Measurements from ENCODE around the gene LAMB3. TPM values are rescaled to one million over a fixed set of nuclear protein-coding genes. Genes with fewer than 3 reads are reported as not detected.
A peak's percentile ranks its signal among the peaks of the same experiment; 100 is the strongest.

The LAMB3 gene
- total RNA-seq, 1 experiment from 2014 or later = 70.2 TPM

DNA sequence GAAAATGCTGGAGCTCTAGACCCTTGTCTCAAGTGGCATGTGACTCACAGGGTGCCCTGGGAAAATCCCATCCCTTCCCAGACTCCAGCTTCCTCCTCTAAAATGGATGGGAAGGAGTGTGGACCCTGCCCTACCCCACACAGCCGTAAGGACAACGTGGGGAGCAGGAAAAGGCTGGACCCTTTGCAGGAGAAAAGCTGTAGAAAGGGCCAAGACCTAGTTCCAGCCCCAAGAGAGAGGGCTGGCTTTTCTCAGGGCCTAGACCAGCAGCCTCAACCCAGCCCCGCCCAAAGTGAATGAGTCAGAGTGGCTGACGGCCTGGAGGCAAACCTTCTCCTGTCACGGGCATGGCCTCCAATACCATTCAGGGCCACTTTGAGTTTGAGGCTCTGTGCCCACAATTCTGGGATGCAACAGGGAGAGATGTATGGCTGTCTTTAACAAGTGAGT lies 1.1 kb downstream of the LAMB3 start:
- no TSS peak for BruUV-seq (replicated peaks)
- H3K27me3 ChIP-seq (ENCODE audit: insufficient read depth, low read length) = no peaks in the 10 kb centered on the region
- RAD21 ChIA-PET (ENCODE audit: low non-redundant PET in 1 of 2, low total read pairs in 2 of 2, uncharacterized antibody in 2 of 2, unreplicated experiment in 2 of 2) = no interaction called here
- H3K79me2 ChIP-seq (ENCODE audit: insufficient read depth, low read length) = 0 out of 2 replicates have a peak, but pooled peaks cover 6% of the 10 kb centered on the region
- H3K4me3 ChIP-seq (replicated peaks in 1 of 2; ENCODE audit: low read depth in 1 of 2, low read length in 2 of 2) = peak overlapping the region; percentile 46 to 57
- POLR2A ChIA-PET = no interaction called here
- H3K27ac ChIP-seq (ENCODE audit: low read depth, low read length) = peak overlapping the region; percentile 46
- H3K4me2 ChIP-seq (ENCODE audit: low read length) = peak overlapping the region; percentile 88
- no peaks in the 10 kb centered on the region for H3K9me2 ChIP-seq (ENCODE audit: insufficient read depth)
- H2AFZ ChIP-seq (ENCODE audit: low read depth, low read length, poor library complexity, severe bottlenecking) = no peak overlapping the region
- DNase-seq (ENCODE audit: low read depth, low spot score) = peak; percentile 67
- peaks cover 0 to 3% of the 10 kb centered on the region in 2 experiments; a peak in 1 of 4 replicates for H3K36me3 ChIP-seq (ENCODE audit: control insufficient read depth in 1 of 2, insufficient read depth in 2 of 2, low read length in 2 of 2)
- no peaks in the 10 kb centered on the region for H4K20me1 ChIP-seq (ENCODE audit: insufficient read depth)
- H3K9me3 ChIP-seq (ENCODE audit: control insufficient read depth in 1 of 2, insufficient read depth in 1 of 2, low read depth in 1 of 2, low read length in 2 of 2) = no peaks in the 10 kb centered on the region
- intact Hi-C loops (cut with micrococcal nuclease) = no loop called here
- TF ChIP-seq ELF1 (IDR thresholded peaks at IDR 0.05; ENCODE audit: borderline replicate concordance, low read depth) (no peak), RAD21 (IDR thresholded peaks at IDR 0.05; ENCODE audit: low read depth) (no peak), YY1 (IDR thresholded peaks at IDR 0.05; ENCODE audit: extremely low read depth, insufficient replicate concordance, low read depth, low read length) (peak; percentile 57), CBX3 (IDR thresholded peaks at IDR 0.05; ENCODE audit: low read depth) (no peak), ZFX (IDR thresholded peaks at IDR 0.05) (0 out of 2 replicates have a peak, but pooled peaks have one; percentile 2), SP1 (IDR thresholded peaks at IDR 0.05; ENCODE audit: low read depth) (no peak), SIN3A (IDR thresholded peaks at IDR 0.05; ENCODE audit: low read depth) (no peak), SRF (IDR thresholded peaks at IDR 0.05; ENCODE audit: low read depth) (no peak), POLR2AphosphoS5 (IDR thresholded peaks at IDR 0.05; ENCODE audit: low read depth, low read length) (peak; percentile 52; the same call in 1 of the 2 replicates)
- TF ChIP-seq, protein P1, sequence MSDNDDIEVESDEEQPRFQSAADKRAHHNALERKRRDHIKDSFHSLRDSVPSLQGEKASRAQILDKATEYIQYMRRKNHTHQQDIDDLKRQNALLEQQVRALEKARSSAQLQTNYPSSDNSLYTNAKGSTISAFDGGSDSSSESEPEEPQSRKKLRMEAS (IDR thresholded peaks at IDR 0.05) = no peak
- peak; percentile 70 for ATAC-seq
- H3K9ac ChIP-seq (ENCODE audit: low read length) = peak overlapping the region; percentile 72
- H3K4me1 ChIP-seq (ENCODE audit: control insufficient read depth in 1 of 2, insufficient read depth in 2 of 2, low read length in 2 of 2) = peaks cover 63 to 89% of the 10 kb centered on the region in 2 experiments
- CTCF ChIA-PET = interaction anchor here (2.1 kb wide), 1 partner anchor 24 kb away, joined by 8 read pairs; no protein-coding TSS in a partner anchor

DNA sequence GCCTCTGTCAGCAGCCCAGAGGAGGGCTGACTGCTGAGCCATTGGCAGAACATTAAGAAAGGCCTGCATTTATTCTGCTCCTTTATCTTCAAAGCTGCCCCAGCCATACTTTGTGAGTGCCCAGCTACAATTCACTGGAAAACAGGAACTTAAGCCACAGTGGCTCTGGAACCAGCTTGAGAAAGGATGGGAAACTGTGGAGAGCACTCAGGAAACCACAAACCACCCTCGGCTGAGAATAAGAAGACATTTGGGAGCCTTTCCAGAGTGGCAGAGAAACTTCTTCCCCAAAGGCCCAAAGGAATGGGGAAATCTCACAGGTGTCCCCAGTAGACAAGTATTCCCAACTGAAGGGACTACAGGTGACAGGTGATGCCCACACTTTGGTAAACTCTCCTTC lies 1.8 kb downstream of the LAMB3 start:
- POLR2A ChIA-PET = interaction anchor here (1.5 kb wide), 1 partner anchor 84 kb away, joined by 3 read pairs; no protein-coding TSS in a partner anchor
- Histone ChIP-seq H3K27ac (ENCODE audit: low read depth, low read length) (0 out of 2 replicates have a peak overlapping the region, but pooled peaks have one; percentile 46), H3K4me1 (ENCODE audit: control insufficient read depth in 1 of 2, insufficient read depth in 2 of 2, low read length in 2 of 2) (peaks cover 58 to 82% of the 10 kb centered on the region in 2 experiments), H3K36me3 (ENCODE audit: control insufficient read depth in 1 of 2, insufficient read depth in 2 of 2, low read length in 2 of 2) (peaks cover 0 to 7% of the 10 kb centered on the region in 2 experiments; a peak in 1 of 4 replicates), H3K4me2 (ENCODE audit: low read length) (peak overlapping the region; percentile 88), H3K4me3 (replicated peaks in 1 of 2; ENCODE audit: low read depth in 1 of 2, low read length in 2 of 2) (peak overlapping the region in 1 of 2 experiments; percentile 57; a peak in 3 of 4 replicates), H3K9ac (ENCODE audit: low read length) (peak overlapping the region; percentile 72), H4K20me1 (ENCODE audit: insufficient read depth) (no peaks in the 10 kb centered on the region), H2AFZ (ENCODE audit: low read depth, low read length, poor library complexity, severe bottlenecking) (no peak overlapping the region), H3K9me2 (ENCODE audit: insufficient read depth) (no peaks in the 10 kb centered on the region), H3K27me3 (ENCODE audit: insufficient read depth, low read length) (no peaks in the 10 kb centered on the region), H3K9me3 (ENCODE audit: control insufficient read depth in 1 of 2, insufficient read depth in 1 of 2, low read depth in 1 of 2, low read length in 2 of 2) (no peaks in the 10 kb centered on the region), H3K79me2 (ENCODE audit: insufficient read depth, low read length) (0 out of 2 replicates have a peak, but pooled peaks cover 6% of the 10 kb centered on the region)
- CTCF ChIA-PET = interaction anchor here (1.3 to 2.1 kb wide), 2 partner anchors 23 to 40 kb away, joined by 4 to 8 read pairs; no protein-coding TSS in a partner anchor
- ATAC-seq = no peak
- intact Hi-C loops (cut with micrococcal nuclease) = no loop called here
- no peak for TF ChIP-seq SP1 (IDR thresholded peaks at IDR 0.05; ENCODE audit: low read depth)
- no peak for TF ChIP-seq ZBTB33 (IDR thresholded peaks at IDR 0.05; ENCODE audit: extremely low read depth, insufficient replicate concordance, low read length)
- no peak for TF ChIP-seq TCF7L2 (IDR thresholded peaks at IDR 0.05; ENCODE audit: borderline replicate concordance, extremely low read depth, insufficient read depth, insufficient read length)
- TF ChIP-seq, protein P1 (IDR thresholded peaks at IDR 0.05) = no peak
- TF ChIP-seq EZH2phosphoT487 (IDR thresholded peaks at IDR 0.05; ENCODE audit: borderline replicate concordance) = no peak
- RAD21 ChIA-PET (ENCODE audit: low non-redundant PET in 1 of 2, low total read pairs in 2 of 2, uncharacterized antibody in 2 of 2, unreplicated experiment in 2 of 2) = no interaction called here
- no TSS peak for BruUV-seq (replicated peaks)
- no peak for DNase-seq (ENCODE audit: low read depth, low spot score)
